Measurements from ENCODE around the gene PHACTR3.

DNA sequence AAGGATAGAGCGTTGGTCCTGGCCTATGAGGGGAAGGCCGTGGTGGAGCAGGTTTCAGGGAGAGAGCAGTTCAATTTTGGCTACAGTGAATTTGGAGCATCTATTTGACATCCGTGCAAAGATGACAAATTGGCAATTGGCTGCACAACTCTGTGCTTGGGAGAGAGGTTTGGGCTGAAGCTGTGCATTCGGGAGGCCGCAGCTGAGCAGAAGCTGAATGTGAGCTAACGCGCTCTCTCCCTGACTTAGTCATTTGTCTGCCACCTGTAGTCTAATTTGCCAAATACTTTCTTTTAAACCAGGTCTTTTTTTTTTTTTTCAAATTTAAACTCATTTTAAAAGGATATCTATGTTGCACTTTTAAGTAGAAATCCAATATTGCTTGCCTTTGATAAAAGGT is 78.8 kb downstream of the PHACTR3 start:
- TF ChIP-seq, protein P1, sequence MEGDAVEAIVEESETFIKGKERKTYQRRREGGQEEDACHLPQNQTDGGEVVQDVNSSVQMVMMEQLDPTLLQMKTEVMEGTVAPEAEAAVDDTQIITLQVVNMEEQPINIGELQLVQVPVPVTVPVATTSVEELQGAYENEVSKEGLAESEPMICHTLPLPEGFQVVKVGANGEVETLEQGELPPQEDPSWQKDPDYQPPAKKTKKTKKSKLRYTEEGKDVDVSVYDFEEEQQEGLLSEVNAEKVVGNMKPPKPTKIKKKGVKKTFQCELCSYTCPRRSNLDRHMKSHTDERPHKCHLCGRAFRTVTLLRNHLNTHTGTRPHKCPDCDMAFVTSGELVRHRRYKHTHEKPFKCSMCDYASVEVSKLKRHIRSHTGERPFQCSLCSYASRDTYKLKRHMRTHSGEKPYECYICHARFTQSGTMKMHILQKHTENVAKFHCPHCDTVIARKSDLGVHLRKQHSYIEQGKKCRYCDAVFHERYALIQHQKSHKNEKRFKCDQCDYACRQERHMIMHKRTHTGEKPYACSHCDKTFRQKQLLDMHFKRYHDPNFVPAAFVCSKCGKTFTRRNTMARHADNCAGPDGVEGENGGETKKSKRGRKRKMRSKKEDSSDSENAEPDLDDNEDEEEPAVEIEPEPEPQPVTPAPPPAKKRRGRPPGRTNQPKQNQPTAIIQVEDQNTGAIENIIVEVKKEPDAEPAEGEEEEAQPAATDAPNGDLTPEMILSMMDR (IDR thresholded peaks at IDR 0.05), result no peak
- no peak for TF ChIP-seq POLR2A (IDR thresholded peaks at IDR 0.05)
- TF ChIP-seq EP300 (IDR thresholded peaks at IDR 0.05), result no peak
- TF ChIP-seq POLR2AphosphoS5 (IDR thresholded peaks at IDR 0.05), result no peak

All from gastroesophageal sphincter (tissue), 3 donors.